Nephron progenitor cell (in vitro differentiated cells): ENCODE data around the gene SLC35F4.
"Not testable (repeated sequence)": the region's sequence is repeated elsewhere in the genome, so short reads cannot be mapped to it uniquely, and the experiment has no call there.

ENCODE experiments used
- DNase-seq: peaks from one replicate; pipeline ENCODE4 v3.0.0; 2021
- H3K27ac Mint-ChIP-seq: 2 replicates; pipeline ENCODE4 v1.8.0; 2021; ENCODE audit warnings: mild to moderate bottlenecking, moderate library complexity, mixed read lengths
- H3K27me3 Mint-ChIP-seq: 2 replicates; pipeline ENCODE4 v1.8.0; 2021; ENCODE audit warnings: mild to moderate bottlenecking, low read depth, mixed read lengths; ENCODE audit not compliant: poor library complexity
- H3K36me3 Mint-ChIP-seq: 2 replicates; pipeline ENCODE4 v1.8.0; 2021; ENCODE audit warnings: low read depth, mixed read lengths
- H3K4me1 Mint-ChIP-seq: 2 replicates; pipeline ENCODE4 v1.8.0; 2021; ENCODE audit warnings: mixed read lengths
- H3K4me3 Mint-ChIP-seq: 2 replicates; pipeline ENCODE4 v1.8.0; 2021; ENCODE audit warnings: mild to moderate bottlenecking, moderate library complexity, mixed read lengths
- H3K9me3 Mint-ChIP-seq: 2 replicates; pipeline ENCODE4 v1.8.0; 2021; ENCODE audit warnings: mild to moderate bottlenecking, moderate library complexity, mixed read lengths
- CTCF ChIP-seq: fragments of 200-600 bp; sonication (generic); IDR thresholded peaks from 2 replicates; pipeline ENCODE4 v1.5.0; 2021; ENCODE audit warnings: antibody characterized with exemption

Gene SLC35F4

DNA sequence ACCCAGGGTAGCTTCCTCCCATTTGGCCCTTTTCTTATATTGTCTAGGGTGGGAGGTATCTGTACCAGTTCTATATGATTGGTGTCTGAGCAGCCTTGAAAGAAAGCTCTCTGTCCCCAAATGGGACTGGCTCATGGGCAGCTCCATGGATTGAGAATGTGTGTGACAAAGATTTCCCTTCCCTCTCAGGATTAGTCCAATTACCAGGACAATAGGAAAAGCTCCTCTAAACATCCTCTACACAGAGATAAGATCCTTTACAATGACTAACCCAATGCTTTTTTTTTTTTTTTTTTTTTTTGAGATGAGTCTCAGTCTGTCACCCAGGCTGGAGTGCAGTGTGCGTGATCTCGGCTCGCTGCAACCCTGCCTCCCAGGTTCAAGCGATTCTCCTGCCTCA is 112.1 kb downstream of the SLC35F4 start:
- Mint-ChIP-seq H3K4me3 (no peak overlapping the region), H3K27ac (no peak overlapping the region)

DNA sequence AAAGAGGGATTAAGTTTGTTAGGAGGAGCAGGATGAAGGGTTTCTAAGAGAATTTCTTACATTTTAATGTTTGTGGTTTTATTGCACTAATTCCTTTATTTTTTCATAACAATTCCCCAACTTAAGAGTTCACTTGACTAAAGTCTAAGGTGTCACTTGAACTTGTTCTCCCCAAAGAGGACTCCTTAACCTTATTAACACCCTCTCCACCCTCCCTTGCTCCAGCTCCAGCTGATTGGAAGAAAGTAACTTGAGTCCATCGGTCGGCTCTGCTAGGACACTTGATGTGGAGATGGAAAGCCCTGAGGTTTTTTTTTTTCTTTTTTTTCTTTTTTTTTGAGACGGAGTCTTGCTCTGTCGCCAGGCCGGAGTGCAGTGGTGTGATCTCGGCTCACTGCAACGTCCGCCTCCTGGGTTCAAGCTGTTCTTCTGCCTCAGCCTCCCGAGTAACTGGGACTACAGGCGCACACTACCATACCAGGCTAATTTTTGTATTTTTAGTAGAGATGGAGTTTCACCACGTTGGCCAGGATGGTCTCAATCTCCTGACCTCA is 113.7 kb downstream of the SLC35F4 start:
- H3K9me3 Mint-ChIP-seq, H3K4me3 Mint-ChIP-seq, H3K27me3 Mint-ChIP-seq, H3K27ac Mint-ChIP-seq, H3K4me1 Mint-ChIP-seq, H3K36me3 Mint-ChIP-seq, DNase-seq: not testable (repeated sequence)

More for the DNA sequence above, 112.1 kb downstream of the SLC35F4 start:
- H3K27me3 Mint-ChIP-seq = peaks cover 5% of the 10 kb centered on the region
- DNase-seq = no peak
- no peaks in the 10 kb centered on the region for H3K36me3 Mint-ChIP-seq
- TF ChIP-seq CTCF = no peak
- H3K9me3 Mint-ChIP-seq = no peaks in the 10 kb centered on the region
- H3K4me1 Mint-ChIP-seq = no peaks in the 10 kb centered on the region

DNA sequence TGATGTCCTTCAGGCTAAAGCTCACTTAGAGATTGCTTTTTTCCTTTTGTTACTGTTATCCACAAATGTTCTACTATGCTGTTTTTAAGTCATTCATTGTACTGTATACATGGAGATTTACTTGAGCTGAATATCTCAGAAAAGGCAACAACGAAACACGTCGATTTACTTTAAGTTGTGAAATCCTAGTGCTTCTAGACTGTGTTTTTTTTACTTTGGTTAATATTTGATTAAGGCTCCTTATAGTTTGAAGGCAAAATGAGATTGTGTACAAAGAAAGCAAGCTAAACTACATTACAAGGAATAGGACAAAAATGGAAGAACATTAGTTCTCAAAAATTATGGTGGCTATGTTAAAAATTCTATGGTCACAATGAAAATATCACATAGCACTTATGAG is 114.5 kb downstream of the SLC35F4 start:
- Mint-ChIP-seq H3K27me3 (peaks cover 5% of the 10 kb centered on the region), H3K27ac (no peak overlapping the region), H3K9me3 (no peaks in the 10 kb centered on the region), H3K4me1 (no peaks in the 10 kb centered on the region), H3K4me3 (no peak overlapping the region), H3K36me3 (no peaks in the 10 kb centered on the region)
- DNase-seq = no peak
- TF ChIP-seq CTCF = no peak

GRCh38 chr14:57749267-57749666 is 116.6 kb downstream of the SLC35F4 start:
- no peak for DNase-seq
- Mint-ChIP-seq H3K27ac (no peak overlapping the region), H3K4me3 (no peak overlapping the region), H3K36me3 (no peaks in the 10 kb centered on the region), H3K27me3 (peaks cover 5% of the 10 kb centered on the region), H3K4me1 (no peaks in the 10 kb centered on the region), H3K9me3 (peaks cover 3% of the 10 kb centered on the region)
- TF ChIP-seq CTCF = no peak

DNA sequence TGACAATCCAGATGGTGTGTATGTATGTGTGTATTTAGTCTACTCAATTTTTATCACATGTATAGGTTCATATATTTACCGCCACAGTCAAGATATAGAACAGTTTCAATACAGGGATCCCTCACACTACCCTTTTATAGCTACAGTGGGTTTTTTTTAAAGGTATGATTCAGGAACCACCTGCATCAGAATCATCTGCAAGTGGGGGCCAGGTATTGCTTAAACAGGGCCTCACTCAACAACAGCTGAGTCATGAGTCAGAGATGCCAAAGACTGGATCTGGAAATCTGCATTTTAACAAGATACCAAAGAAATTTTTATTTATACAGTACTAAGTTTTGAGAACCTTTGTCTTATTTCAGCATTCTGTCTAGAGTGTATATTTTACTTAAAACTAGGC is 117.6 kb downstream of the SLC35F4 start:
- peaks cover 9% of the 10 kb centered on the region for H3K9me3 Mint-ChIP-seq
- H3K4me1 Mint-ChIP-seq = no peaks in the 10 kb centered on the region
- no peak for TF ChIP-seq CTCF
- DNase-seq = no peak
- H3K27ac Mint-ChIP-seq = no peak overlapping the region
- H3K27me3 Mint-ChIP-seq = peaks cover 5% of the 10 kb centered on the region
- H3K36me3 Mint-ChIP-seq = no peaks in the 10 kb centered on the region
- no peak overlapping the region for H3K4me3 Mint-ChIP-seq

DNA sequence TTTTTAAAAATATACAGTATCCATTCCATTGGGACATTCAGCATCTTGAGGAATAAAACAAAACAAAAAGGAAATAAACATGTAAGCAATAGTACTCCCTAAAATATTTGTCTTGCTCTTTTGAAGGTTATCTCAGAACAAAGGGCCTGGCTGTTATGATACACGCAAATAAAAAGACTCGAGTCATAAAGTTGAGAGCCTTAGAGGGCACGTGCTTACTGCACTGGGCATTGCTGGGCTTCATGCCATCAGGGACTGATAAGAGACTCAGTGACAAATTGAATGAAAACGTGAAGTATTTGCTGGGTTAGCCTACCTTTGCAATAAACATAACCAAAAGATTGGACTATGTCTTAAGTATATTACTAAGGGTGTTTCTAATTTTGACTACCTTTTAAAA is 118.9 kb downstream of the SLC35F4 start:
- Mint-ChIP-seq H3K9me3 (peaks cover 15% of the 10 kb centered on the region), H3K4me1 (no peaks in the 10 kb centered on the region), H3K4me3 (no peak overlapping the region), H3K36me3 (no peaks in the 10 kb centered on the region), H3K27me3 (peaks cover 4% of the 10 kb centered on the region), H3K27ac (no peak overlapping the region)
- no peak for TF ChIP-seq CTCF
- DNase-seq = no peak
